ENCODE results near the gene NRXN2.

DNA sequence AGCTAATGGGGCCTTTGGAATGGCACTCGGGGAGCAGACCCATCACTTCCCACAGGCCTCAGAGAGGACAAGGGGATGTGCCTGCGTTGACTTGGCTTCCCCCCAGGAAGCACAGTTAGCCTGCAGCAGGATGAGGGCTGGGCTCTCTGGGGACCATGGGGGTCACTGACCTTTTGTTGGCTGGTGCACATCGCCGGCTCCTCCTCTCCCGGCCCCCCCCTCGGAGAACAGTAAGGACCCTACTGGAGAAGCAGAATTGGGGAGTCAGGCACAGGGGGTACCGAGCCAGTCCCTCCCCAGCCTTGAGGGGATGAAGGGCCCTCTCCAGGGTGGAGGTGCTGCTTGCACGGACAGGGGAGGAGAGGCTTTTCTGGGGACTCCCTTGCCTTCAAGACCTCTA lies 32.8 kb downstream of the NRXN2 start:
- no peak for TF ChIP-seq EZH2phosphoT487 (IDR thresholded peaks at IDR 0.05; ENCODE audit: insufficient read depth, low read depth)
- no peak for TF ChIP-seq EZH2 (IDR thresholded peaks at IDR 0.05; ENCODE audit: insufficient read depth, poor library complexity, severe bottlenecking)

All from GM23248 (cell line).